ENCODE data around the gene MGRN1. TPM values are rescaled to one million over a fixed set of nuclear protein-coding genes. Genes with fewer than 3 reads are reported as not detected.

MGRN1 gene
- total RNA-seq, 1 experiment from 2014 or later, result 72.3 TPM

- POLR2A ChIA-PET, result no interaction called here
- BruUV-seq (replicated peaks), result no TSS peak
- no peaks in the 10 kb centered on the region for H3K36me3 ChIP-seq (ENCODE audit: control insufficient read depth, insufficient read depth, low read length)
- Mint-ChIP-seq H3K27me3 (ENCODE audit: insufficient read depth, unreplicated experiment) (no peaks in the 10 kb centered on the region), H3K9me3 (ENCODE audit: unreplicated experiment) (no peaks in the 10 kb centered on the region), H3K36me3 (ENCODE audit: insufficient read depth, unreplicated experiment) (peaks cover 26% of the 10 kb centered on the region), H3K4me1 (ENCODE audit: low read depth, unreplicated experiment) (no peaks in the 10 kb centered on the region), H3K4me3 (ENCODE audit: unreplicated experiment) (no peak overlapping the region), H3K27ac (ENCODE audit: unreplicated experiment) (no peak overlapping the region)
- H3K4me3 ChIP-seq (ENCODE audit: low read depth, low read length), result no peak overlapping the region
- no peak for TF ChIP-seq CTCF (IDR thresholded peaks at IDR 0.05; ENCODE audit: insufficient read depth in 1 of 2, low read depth in 1 of 2, low read length in 1 of 2, severe bottlenecking in 1 of 2, unreplicated experiment in 1 of 2)
- H3K27me3 ChIP-seq (replicated peaks; ENCODE audit: control insufficient read depth, insufficient read depth, low read length), result no peaks in the 10 kb centered on the region
- H3K9me3 ChIP-seq, result no peaks in the 10 kb centered on the region
- DNase-seq, result no peak
- intact Hi-C loops (cut with micrococcal nuclease; ENCODE audit: unreplicated experiment), result no loop called here
- CTCF ChIA-PET, result interaction anchor here (1.5 kb wide), 1 partner anchor 10 kb away, joined by 3 read pairs; no protein-coding TSS in a partner anchor
- no peaks in the 10 kb centered on the region for H3K4me1 ChIP-seq
These were observed 16.1 kb downstream of the MGRN1 start for GRCh38 chr16:4640572-4641305.

- intact Hi-C loops (cut with micrococcal nuclease; ENCODE audit: unreplicated experiment), result no loop called here
- Mint-ChIP-seq H3K27ac (ENCODE audit: unreplicated experiment) (no peak overlapping the region), H3K36me3 (ENCODE audit: insufficient read depth, unreplicated experiment) (peaks cover 22% of the 10 kb centered on the region), H3K4me3 (ENCODE audit: unreplicated experiment) (no peak overlapping the region), H3K9me3 (ENCODE audit: unreplicated experiment) (no peaks in the 10 kb centered on the region), H3K4me1 (ENCODE audit: low read depth, unreplicated experiment) (no peaks in the 10 kb centered on the region), H3K27me3 (ENCODE audit: insufficient read depth, unreplicated experiment) (no peaks in the 10 kb centered on the region)
- Histone ChIP-seq H3K4me1 (no peaks in the 10 kb centered on the region), H3K36me3 (ENCODE audit: control insufficient read depth, insufficient read depth, low read length) (no peaks in the 10 kb centered on the region), H3K4me3 (ENCODE audit: low read depth, low read length) (no peak overlapping the region), H3K27me3 (replicated peaks; ENCODE audit: control insufficient read depth, insufficient read depth, low read length) (no peaks in the 10 kb centered on the region), H3K9me3 (no peaks in the 10 kb centered on the region)
- ChIA-PET CTCF (interaction anchor here (1.5 kb wide), 1 partner anchor 9 kb away, joined by 3 read pairs; no protein-coding TSS in a partner anchor), POLR2A (no interaction called here)
- no TSS peak for BruUV-seq (replicated peaks)
- TF ChIP-seq CTCF (IDR thresholded peaks at IDR 0.05; ENCODE audit: insufficient read depth in 1 of 2, low read depth in 1 of 2, low read length in 1 of 2, severe bottlenecking in 1 of 2, unreplicated experiment in 1 of 2), result no peak
- no peak for DNase-seq
These were observed 16.7 kb downstream of the MGRN1 start for GRCh38 chr16:4641306-4641687.

GRCh38 chr16:4641895-4642294, 17.3 kb downstream of the MGRN1 start:
- peaks cover 17% of the 10 kb centered on the region for H3K36me3 Mint-ChIP-seq (ENCODE audit: insufficient read depth, unreplicated experiment)
- intact Hi-C loops (cut with micrococcal nuclease; ENCODE audit: unreplicated experiment), result no loop called here
- H3K4me1 ChIP-seq, result no peaks in the 10 kb centered on the region
- no peaks in the 10 kb centered on the region for H3K36me3 ChIP-seq (ENCODE audit: control insufficient read depth, insufficient read depth, low read length)
- H3K4me3 Mint-ChIP-seq (ENCODE audit: unreplicated experiment), result no peak overlapping the region
- no peaks in the 10 kb centered on the region for H3K9me3 ChIP-seq
- no TSS peak for BruUV-seq (replicated peaks)
- no peak for TF ChIP-seq CTCF (IDR thresholded peaks at IDR 0.05; ENCODE audit: insufficient read depth in 1 of 2, low read depth in 1 of 2, low read length in 1 of 2, severe bottlenecking in 1 of 2, unreplicated experiment in 1 of 2)
- H3K27ac Mint-ChIP-seq (ENCODE audit: unreplicated experiment), result no peak overlapping the region
- no peaks in the 10 kb centered on the region for H3K27me3 Mint-ChIP-seq (ENCODE audit: insufficient read depth, unreplicated experiment)
- CTCF ChIA-PET, result interaction anchor here (1.5 kb wide), 1 partner anchor 9 kb away, joined by 3 read pairs; no protein-coding TSS in a partner anchor
- H3K9me3 Mint-ChIP-seq (ENCODE audit: unreplicated experiment), result no peaks in the 10 kb centered on the region
- no peaks in the 10 kb centered on the region for H3K4me1 Mint-ChIP-seq (ENCODE audit: low read depth, unreplicated experiment)
- no peak for DNase-seq
- H3K27me3 ChIP-seq (replicated peaks; ENCODE audit: control insufficient read depth, insufficient read depth, low read length), result no peaks in the 10 kb centered on the region
- no peak overlapping the region for H3K4me3 ChIP-seq (ENCODE audit: low read depth, low read length)
- POLR2A ChIA-PET, result no interaction called here
